SHP77 (cell line): Measurements from ENCODE around the gene BLMH.

ENCODE experiments used
- DNase-seq, 2 experiments: peaks; one replicate each; lab custom pipeline; 2025; lab: John Stamatoyannopoulos, UW

Gene BLMH

DNA sequence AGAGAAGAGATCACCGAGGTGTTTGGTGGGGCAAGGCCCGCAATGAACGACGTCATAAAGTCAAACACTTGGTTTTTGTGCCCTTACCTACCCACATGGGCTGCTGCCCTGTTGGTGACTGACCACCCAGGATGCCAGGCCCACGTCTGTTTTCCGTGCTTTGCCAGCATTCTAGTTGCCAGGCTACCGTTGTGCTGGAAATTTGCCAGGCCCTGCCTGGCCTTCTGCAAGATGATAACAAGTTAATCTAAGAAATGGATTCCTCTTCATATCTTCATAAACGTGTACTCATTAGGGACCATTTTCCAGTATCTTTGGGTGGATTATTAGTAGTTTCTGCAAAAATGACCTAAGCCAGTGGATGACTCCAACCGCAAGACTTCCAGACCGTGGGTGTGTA, 91.6 kb downstream of the BLMH start:
- no peak for DNase-seq

DNA sequence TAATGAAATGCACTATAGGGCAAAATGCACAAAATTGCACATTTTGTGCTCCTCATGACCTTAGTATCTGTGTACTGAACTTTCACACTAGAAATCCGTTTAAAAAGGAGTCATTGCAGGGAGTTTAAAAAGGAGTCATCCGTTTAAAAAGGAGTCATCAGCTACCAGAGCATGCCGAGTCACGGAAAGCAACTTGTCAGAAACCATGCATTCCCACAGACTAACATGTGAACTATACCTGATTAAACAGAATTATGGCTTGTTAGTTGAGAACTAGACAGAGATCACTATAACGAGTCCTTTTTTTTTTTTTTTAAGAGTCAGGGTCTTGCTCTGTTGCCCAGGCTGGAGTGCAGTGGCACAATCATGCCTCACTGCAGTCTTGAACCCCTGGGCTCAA, 92.1 kb downstream of the BLMH start:
- DNase-seq, result no peak
